DMS 273 (cell line): Measurements from ENCODE around the gene PIGT.
"Not testable (repeated sequence)": the region's sequence is repeated elsewhere in the genome, so short reads cannot be mapped to it uniquely, and the experiment has no call there.

ENCODE experiments used
- DNase-seq: peaks from one replicate; lab custom pipeline; 2025; ENCODE audit not compliant: unreplicated experiment; lab: John Stamatoyannopoulos, UW

PIGT gene

GRCh38 chr20:45462711-45463509, 47.0 kb downstream of the PIGT start:
- no peak for DNase-seq

GRCh38 chr20:45463709-45464108, 47.8 kb downstream of the PIGT start:
- DNase-seq, result no peak

- DNase-seq, result no peak
These were observed 49.7 kb downstream of the PIGT start for GRCh38 chr20:45465491-45466266.

- no peak for DNase-seq
These were observed 51.2 kb downstream of the PIGT start for GRCh38 chr20:45467172-45467571.

GRCh38 chr20:45467861-45468260, 51.9 kb downstream of the PIGT start:
- peak; percentile 11 for DNase-seq

GRCh38 chr20:45469336-45470261, 53.7 kb downstream of the PIGT start, which contains the start of gene WFDC2:
WFDC2 (plus strand) TSS chr20:45469753; CDS start chr20:45469782, 29 bp downstream.
- peak; percentile 47 for DNase-seq

GRCh38 chr20:45470262-45470931, 54.5 kb downstream of the PIGT start:
- peak; percentile 52 for DNase-seq

- DNase-seq, result peak; percentile 38
These were observed 55.0 kb downstream of the PIGT start for GRCh38 chr20:45470937-45471336.

- DNase-seq, result not testable (repeated sequence)
These were observed 56.3 kb downstream of the PIGT start for GRCh38 chr20:45472286-45472685.
